HepG2 (cell line): ENCODE results near the gene BCAN. TPM values are rescaled to one million over a fixed set of nuclear protein-coding genes. Genes with fewer than 3 reads are reported as not detected.

Source experiments
- ATAC-seq: fragments of 200-7000 bp; cut with Tn5 transposase; 3 replicates; pipeline ENCODE4 v1.9.1; 2020; ENCODE audit warnings: mild to moderate bottlenecking, moderate library complexity
- BruUV-seq: library from RNA; stranded (reverse); fragments of 400-500 nt; replicated peaks from 2 replicates; lab custom pipeline; 2021; lab: Mats Ljungman, UMichigan
- CTCF ChIA-PET: fragments of 300-600 bp; formaldehyde crosslinking; extraction: SDS; loops from one replicate; lab custom pipeline; 2021; ENCODE audit warnings: low total read pairs, inconsistent platforms, low intra/inter-chr PET ratio; lab: Yijun Ruan, JAX
- POLR2A ChIA-PET: fragments of 350-600 bp; sonication (Branson Sonifier 250); formaldehyde crosslinking; loops from one replicate; lab custom pipeline; 2020; ENCODE audit warnings: antibody characterized with exemption, inconsistent platforms; lab: Yijun Ruan, JAX
- DNase-seq: peaks from one replicate; pipeline ENCODE4 v3.0.0-alpha.2; 2015; ENCODE audit warnings: low spot score
- FAIRE-seq: peaks from 3 replicates; lab custom pipeline; 2011; peaks lifted over from hg19 to GRCh38; lab: Jason Lieb, UNC
- H2AFZ ChIP-seq: one replicate; pipeline ENCODE4 v1.6.1; 2011; ENCODE audit warnings: low read length, inconsistent platforms
- H3K27ac ChIP-seq: fragments of 300-600 bp; 3 replicates; pipeline ENCODE4 v1.8.0; 2011; ENCODE audit warnings: mixed run types, mild to moderate bottlenecking, mixed read lengths, low read length, inconsistent platforms; ENCODE audit not compliant: insufficient read depth; ENCODE audit errors: extremely low read length
- H3K27me3 ChIP-seq, 2 experiments: fragments of 200-600 bp in 1 of 2; 2 replicates in 1 of 2; 3 replicates in 1 of 2; pipeline versions ENCODE4 v1.6.0 to v1.8.0; 2011; ENCODE audit warnings: low read length in 2 of 2, mild to moderate bottlenecking in 2 of 2, moderate library complexity in 2 of 2, inconsistent platforms in 1 of 2; ENCODE audit not compliant: insufficient read depth in 2 of 2, control insufficient read depth in 1 of 2
- H3K36me3 ChIP-seq, 2 experiments: fragments of 200-600 bp in 1 of 2; replicated peaks in 1 of 2; 2 replicates in 1 of 2; 3 replicates in 1 of 2; pipeline versions ENCODE4 v1.5.1 to v1.8.0; 2011; ENCODE audit warnings: low read length in 2 of 2, inconsistent platforms in 1 of 2; ENCODE audit not compliant: insufficient read depth in 2 of 2, control insufficient read depth in 1 of 2
- H3K4me1 ChIP-seq: 2 replicates; pipeline ENCODE4 v1.5.1; 2012; ENCODE audit warnings: low read length, inconsistent platforms; ENCODE audit not compliant: insufficient read depth
- H3K4me2 ChIP-seq: 2 replicates; pipeline ENCODE4 v1.6.0; 2011; ENCODE audit warnings: low read depth, low read length, inconsistent platforms
- H3K4me3 ChIP-seq, 3 experiments: fragments of 200-600 bp in 1 of 3; sonication (generic), shearing (Covaris generic) in 1 of 3; replicated peaks in 1 of 3; 2 replicates each; pipeline ENCODE4 v1.5.1; 2011 to 2016; ENCODE audit warnings: low read length in 3 of 3, inconsistent platforms in 2 of 3, low read depth in 2 of 3, mild to moderate bottlenecking in 2 of 3, control low read depth in 1 of 3, mixed read lengths in 1 of 3; ENCODE audit not compliant: insufficient read depth in 1 of 3
- H3K79me2 ChIP-seq: one replicate; pipeline ENCODE4 v1.6.1; 2011; ENCODE audit warnings: low read length, inconsistent platforms; ENCODE audit not compliant: insufficient read depth
- H3K9ac ChIP-seq: 2 replicates; pipeline ENCODE4 v1.6.0; 2011; ENCODE audit warnings: mild to moderate bottlenecking, low read depth, low read length, inconsistent platforms; ENCODE audit not compliant: insufficient read depth
- H3K9me3 ChIP-seq: 2 replicates; pipeline ENCODE4 v1.5.1; 2012; ENCODE audit warnings: mild to moderate bottlenecking, low read length
- H4K20me1 ChIP-seq: 2 replicates; pipeline ENCODE4 v1.6.0; 2011; ENCODE audit warnings: inconsistent platforms, mild to moderate bottlenecking, low read length, moderate library complexity; ENCODE audit not compliant: insufficient read depth
- HNRNPL ChIP-seq: fragments of 200-400 bp; formaldehyde crosslinking; IDR thresholded peaks from 2 replicates; pipeline ENCODE4 v1.6.1; 2017; ENCODE audit warnings: mild to moderate bottlenecking, low read depth, low read length
- HOXA3 ChIP-seq: sonication (generic); formaldehyde crosslinking; IDR thresholded peaks from 2 replicates; pipeline ENCODE4 v1.5.0; 2020; ENCODE audit warnings: missing genetic modification reagents
- NBN ChIP-seq: fragments of 450-650 bp; conservative IDR thresholded peaks from 2 replicates; pipeline ENCODE4 v1.6.1; 2017
- NFATC3 ChIP-seq: sonication (generic); formaldehyde crosslinking; IDR thresholded peaks from 2 replicates; pipeline ENCODE4 v1.5.1; 2020; ENCODE audit warnings: mild to moderate bottlenecking, missing genetic modification reagents
- YY1 ChIP-seq: IDR thresholded peaks from 2 replicates; pipeline ENCODE4 v1.6.1; 2011; ENCODE audit warnings: low read length, low read depth, moderate library complexity, mild to moderate bottlenecking; ENCODE audit not compliant: insufficient read depth, insufficient replicate concordance
- ZFP37 ChIP-seq: sonication (generic); formaldehyde crosslinking; IDR thresholded peaks from 2 replicates; pipeline ENCODE4 v1.4.0; 2020; ENCODE audit warnings: missing genetic modification reagents, borderline replicate concordance
- ZMYM3 ChIP-seq: sonication (generic); formaldehyde crosslinking; IDR thresholded peaks from 2 replicates; pipeline ENCODE4 v1.5.1; 2020; ENCODE audit warnings: mild to moderate bottlenecking, missing genetic modification reagents
- ZNF3 ChIP-seq: IDR thresholded peaks from 2 replicates; pipeline ENCODE4 v1.7.0; 2017; ENCODE audit warnings: inconsistent platforms
- WGBS: methylation state at CpG from one replicate; pipeline ENCODE4 v1.1.6; 2017; ENCODE audit warnings: low lambda C conversion rate; 5-methylcytosine and 5-hydroxymethylcytosine counted together
- in situ Hi-C: cut with HindIII; loops from 2 replicates; pipeline ENCODE4 v1.10.0; 2017; ENCODE audit warnings: low pct_unique_long_range_greater_than_20kb; ENCODE audit not compliant: extremely low pct_ligation_motif_present
- intact Hi-C: fragments of 100-400 bp; cut with micrococcal nuclease; formaldehyde crosslinking; loops from one replicate; pipeline ENCODE4 v1.10.0; 2022; ENCODE audit not compliant: unreplicated experiment
- polyA plus RNA-seq, 8 experiments: library from polyadenylated mRNA; depleted of rRNA in 3 of 8; stranded (reverse) in 7 of 8; unstranded in 1 of 8; fragments of >200 nt; fragmentation: Illumina TruSeq in 4 of 8; extraction: Trizol in 4 of 8; gene quantifications; 2 replicates each; pipeline versions ENCODE4 v1.2.1 to v1.2.3, GENCODE V29; 2011 to 2016; ENCODE audit warnings: low read depth in 4 of 8, missing spikeins in 1 of 8, mixed read lengths in 1 of 8; ENCODE audit not compliant: insufficient read depth in 1 of 8
- total RNA-seq, 5 experiments: library from RNA; depleted of rRNA; stranded (reverse); fragments of >200 nt; fragmentation: Illumina TruSeq; extraction: Trizol; gene quantifications; 2 replicates each; pipeline ENCODE4 v1.2.3, GENCODE V29; 2016; ENCODE audit warnings: low read depth in 1 of 5
- TF ChIP-seq, protein P1 (sequence below): sonication (generic); formaldehyde crosslinking; conservative IDR thresholded peaks from 2 replicates; pipeline ENCODE4 v1.5.0; 2020; ENCODE audit warnings: missing genetic modification reagents

Gene BCAN
- total and polyA plus RNA-seq, 2 of the 13 experiments (the other 11 are each of a cell fraction or from before 2014, with no cell fraction given) = not detected

DNA sequence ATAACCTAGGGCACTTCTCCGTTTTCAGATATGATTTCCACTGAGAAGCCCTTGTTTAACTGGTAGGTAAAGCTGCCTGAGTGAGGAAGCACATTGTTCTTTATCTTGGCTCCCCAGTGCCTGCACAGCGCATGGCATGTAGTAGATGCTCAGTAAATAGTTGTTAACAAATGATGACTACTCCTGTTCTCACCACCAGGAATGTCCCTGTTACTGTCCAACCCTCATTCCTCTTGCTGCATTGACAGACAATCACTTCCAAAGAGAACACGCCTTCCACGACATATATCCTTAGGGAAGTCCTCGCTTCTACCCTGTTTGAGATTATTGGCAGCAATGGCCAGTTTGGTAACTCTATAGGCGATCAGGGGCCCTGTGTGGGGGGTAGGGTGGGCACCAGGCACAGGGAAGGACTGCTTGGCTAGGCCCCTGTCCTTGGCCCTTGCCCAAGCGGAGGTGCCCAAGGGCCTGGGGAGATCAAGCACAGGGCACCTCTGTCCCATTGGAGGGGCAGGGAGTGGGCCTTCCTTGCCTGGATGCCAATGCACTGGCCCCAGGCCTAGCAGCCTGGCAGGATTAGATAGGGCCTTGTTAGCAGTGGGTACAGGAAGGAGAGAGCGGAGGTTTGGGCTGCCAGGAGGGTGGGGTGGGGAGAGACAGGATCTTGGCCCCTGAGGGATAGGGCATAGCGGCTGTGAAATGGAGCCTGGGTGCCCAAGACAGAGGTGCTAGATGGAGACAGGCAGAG, 25.1 kb downstream of the BCAN start:
- no peaks in the 10 kb centered on the region for H4K20me1 ChIP-seq
- no peak overlapping the region for H3K27ac ChIP-seq
- no peaks in the 10 kb centered on the region for H3K36me3 ChIP-seq
- H3K4me3 ChIP-seq = peak overlapping the region in 1 of 3 experiments; percentile 42; a peak in 1 of 6 replicates
- CTCF ChIA-PET = interaction anchor here (0.6 kb wide), 1 partner anchor 186 kb away, joined by 3 read pairs; no protein-coding TSS in a partner anchor
- 55% methylated on average over 9 of the region's 9 CpGs for WGBS
- in situ Hi-C loops = no loop called here
- no peaks in the 10 kb centered on the region for H3K27me3 ChIP-seq
- peaks cover 70% of the 10 kb centered on the region for H3K4me1 ChIP-seq
- TF ChIP-seq ZFP37 (CRISPR knock-in tag) (no peak), ZNF3 (0 out of 2 replicates have a peak, but pooled peaks have one; percentile 26), ZMYM3 (peak; percentile 71; the same call in 1 of the 2 replicates), HOXA3 (CRISPR knock-in tag) (no peak), YY1 (no peak), NFATC3 (CRISPR knock-in tag) (no peak), NBN (no peak), HNRNPL (peak; percentile 57; the same call in 1 of the 2 replicates)
- TF ChIP-seq, protein P1, sequence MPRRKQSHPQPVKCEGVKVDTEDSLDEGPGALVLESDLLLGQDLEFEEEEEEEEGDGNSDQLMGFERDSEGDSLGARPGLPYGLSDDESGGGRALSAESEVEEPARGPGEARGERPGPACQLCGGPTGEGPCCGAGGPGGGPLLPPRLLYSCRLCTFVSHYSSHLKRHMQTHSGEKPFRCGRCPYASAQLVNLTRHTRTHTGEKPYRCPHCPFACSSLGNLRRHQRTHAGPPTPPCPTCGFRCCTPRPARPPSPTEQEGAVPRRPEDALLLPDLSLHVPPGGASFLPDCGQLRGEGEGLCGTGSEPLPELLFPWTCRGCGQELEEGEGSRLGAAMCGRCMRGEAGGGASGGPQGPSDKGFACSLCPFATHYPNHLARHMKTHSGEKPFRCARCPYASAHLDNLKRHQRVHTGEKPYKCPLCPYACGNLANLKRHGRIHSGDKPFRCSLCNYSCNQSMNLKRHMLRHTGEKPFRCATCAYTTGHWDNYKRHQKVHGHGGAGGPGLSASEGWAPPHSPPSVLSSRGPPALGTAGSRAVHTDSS (CRISPR knock-in tag) = no peak
- TF ChIP-seq, all 625 proteins: peak for 3
- DNase-seq = peak; percentile 51
- Histone ChIP-seq H3K9ac (peak overlapping the region; percentile 3; the same call in 1 of the 2 replicates), H3K4me2 (peak overlapping the region; percentile 96), H2AFZ (no peak overlapping the region), H3K9me3 (no peaks in the 10 kb centered on the region), H3K79me2 (no peaks in the 10 kb centered on the region)
- no TSS peak for BruUV-seq
- POLR2A ChIA-PET = interaction anchor here (11.4 kb wide), 1 partner anchor 7 kb away, joined by 189 read pairs; the partner anchor contains the start of gene NES
- ATAC-seq = peak; percentile 8
- intact Hi-C loops = loop anchor here (10.0 kb wide), 1 partner anchor 58 kb away; the partner anchor contains the start of genes ISG20L2 and METTL25B
- FAIRE-seq = peak; percentile 32
